Keratinocyte (primary cell): ENCODE measurements around the gene LDLRAD4.

Experiments used
- EZH2 ChIP-seq: IDR thresholded peaks from one replicate; pipeline ENCODE4 v1.6.1; 2012; ENCODE audit warnings: inconsistent platforms, mild to moderate bottlenecking, low read length, moderate library complexity
- TF ChIP-seq, protein P1 (sequence below), 3 experiments: IDR thresholded peaks in 1 of 3; conservative IDR thresholded peaks in 1 of 3; optimal IDR thresholded peaks in 1 of 3; 2 replicates in 2 of 3; 3 replicates in 1 of 3; pipeline versions ENCODE3 to v1.5.1; 2011; ENCODE audit warnings: low read length in 3 of 3, mild to moderate bottlenecking in 3 of 3, moderate library complexity in 2 of 3, control low read depth in 1 of 3, inconsistent platforms in 1 of 3; ENCODE audit not compliant: insufficient read depth in 2 of 3; ENCODE audit errors: extremely low read depth in 1 of 3

DNA sequence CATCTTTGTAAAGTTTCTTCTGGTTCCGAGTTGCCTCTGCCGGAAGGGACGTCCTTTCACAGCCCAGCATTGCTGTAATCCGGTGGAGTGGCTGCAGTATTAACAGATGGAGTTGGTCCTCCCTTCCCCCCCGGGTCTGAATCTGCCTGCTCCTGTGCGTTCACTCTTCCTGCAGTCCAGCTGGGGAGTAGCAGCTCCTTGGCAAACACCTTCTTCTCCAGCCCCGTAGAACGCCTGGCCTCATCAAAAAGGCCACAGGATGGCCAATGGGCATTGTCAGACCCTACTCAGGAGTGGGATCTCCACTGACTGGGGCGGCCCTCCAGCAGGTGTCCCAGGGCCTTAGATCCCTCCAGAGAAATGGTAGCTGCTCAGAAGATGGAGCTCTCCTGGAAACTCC, 273.8 kb downstream of the LDLRAD4 start:
- TF ChIP-seq, protein P1, sequence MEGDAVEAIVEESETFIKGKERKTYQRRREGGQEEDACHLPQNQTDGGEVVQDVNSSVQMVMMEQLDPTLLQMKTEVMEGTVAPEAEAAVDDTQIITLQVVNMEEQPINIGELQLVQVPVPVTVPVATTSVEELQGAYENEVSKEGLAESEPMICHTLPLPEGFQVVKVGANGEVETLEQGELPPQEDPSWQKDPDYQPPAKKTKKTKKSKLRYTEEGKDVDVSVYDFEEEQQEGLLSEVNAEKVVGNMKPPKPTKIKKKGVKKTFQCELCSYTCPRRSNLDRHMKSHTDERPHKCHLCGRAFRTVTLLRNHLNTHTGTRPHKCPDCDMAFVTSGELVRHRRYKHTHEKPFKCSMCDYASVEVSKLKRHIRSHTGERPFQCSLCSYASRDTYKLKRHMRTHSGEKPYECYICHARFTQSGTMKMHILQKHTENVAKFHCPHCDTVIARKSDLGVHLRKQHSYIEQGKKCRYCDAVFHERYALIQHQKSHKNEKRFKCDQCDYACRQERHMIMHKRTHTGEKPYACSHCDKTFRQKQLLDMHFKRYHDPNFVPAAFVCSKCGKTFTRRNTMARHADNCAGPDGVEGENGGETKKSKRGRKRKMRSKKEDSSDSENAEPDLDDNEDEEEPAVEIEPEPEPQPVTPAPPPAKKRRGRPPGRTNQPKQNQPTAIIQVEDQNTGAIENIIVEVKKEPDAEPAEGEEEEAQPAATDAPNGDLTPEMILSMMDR (optimal IDR thresholded peaks at IDR 0.05 in 1 of 3, IDR thresholded peaks at IDR 0.05 in 1 of 3, conservative IDR thresholded peaks at IDR 0.05 in 1 of 3; ENCODE audit: extremely low read depth in 1 of 3, insufficient read depth in 2 of 3, low read length in 3 of 3): no peak
- no peak for TF ChIP-seq EZH2
